ENCODE data around the gene PPM1N.

Gene PPM1N

GRCh38 chr19:45499196-45500180, 1.2 kb downstream of the PPM1N start:
- no peaks in the 10 kb centered on the region; the same call in 1 of the 2 replicates for H3F3A ChIP-seq (ENCODE audit: insufficient read depth, low read length)
- TF ChIP-seq EZH2 (optimal IDR thresholded peaks at IDR 0.05; ENCODE audit: low read depth, low read length) (no peak), EZH2phosphoT487 (IDR thresholded peaks at IDR 0.05; ENCODE audit: low read length) (no peak), CTCF (IDR thresholded peaks at IDR 0.05; ENCODE audit: low read length) (no peak)
- H4K20me1 ChIP-seq (ENCODE audit: insufficient read depth, low read length) = no peaks in the 10 kb centered on the region
- H3K36me3 ChIP-seq (replicated peaks; ENCODE audit: insufficient read depth, low read length) = no peaks in the 10 kb centered on the region
- H3K9me3 ChIP-seq (replicated peaks; ENCODE audit: insufficient read depth, low read length) = no peaks in the 10 kb centered on the region
- H3K4me3 ChIP-seq (ENCODE audit: low read length) = no peak overlapping the region
- H3K79me2 ChIP-seq (ENCODE audit: low read length) = no peaks in the 10 kb centered on the region
- H3K27ac ChIP-seq (ENCODE audit: low read length) = no peak overlapping the region
- H3K9ac ChIP-seq (ENCODE audit: low read length) = no peak overlapping the region
- H3K4me1 ChIP-seq (ENCODE audit: low read length) = peaks cover 4% of the 10 kb centered on the region; the same call in 1 of the 2 replicates
- no peak for DNase-seq
- no peak overlapping the region for H2AFZ ChIP-seq (ENCODE audit: low read length)
- no peaks in the 10 kb centered on the region for H3K9me2 ChIP-seq (replicated peaks; ENCODE audit: insufficient read depth, low read length)
- no peak overlapping the region for H3K4me2 ChIP-seq (ENCODE audit: low read depth, low read length)
- peaks cover 49% of the 10 kb centered on the region for H3K27me3 ChIP-seq (replicated peaks; ENCODE audit: insufficient read depth, low read length)

GRCh38 chr19:45500918-45501729, 2.9 kb downstream of the PPM1N start:
- no peak for DNase-seq
- no peaks in the 10 kb centered on the region for H3K9me3 ChIP-seq (replicated peaks; ENCODE audit: insufficient read depth, low read length)
- no peak overlapping the region for H3K4me3 ChIP-seq (ENCODE audit: low read length)
- no peak overlapping the region for H3K9ac ChIP-seq (ENCODE audit: low read length)
- peaks cover 4% of the 10 kb centered on the region; the same call in 1 of the 2 replicates for H3K4me1 ChIP-seq (ENCODE audit: low read length)
- H3K27me3 ChIP-seq (replicated peaks; ENCODE audit: insufficient read depth, low read length) = peaks cover 32% of the 10 kb centered on the region
- TF ChIP-seq EZH2phosphoT487 (IDR thresholded peaks at IDR 0.05; ENCODE audit: low read length) (no peak), EZH2 (optimal IDR thresholded peaks at IDR 0.05; ENCODE audit: low read depth, low read length) (no peak), CTCF (IDR thresholded peaks at IDR 0.05; ENCODE audit: low read length) (no peak)
- H3K27ac ChIP-seq (ENCODE audit: low read length) = no peak overlapping the region
- no peak overlapping the region for H3K4me2 ChIP-seq (ENCODE audit: low read depth, low read length)
- no peaks in the 10 kb centered on the region for H3K9me2 ChIP-seq (replicated peaks; ENCODE audit: insufficient read depth, low read length)
- H3K79me2 ChIP-seq (ENCODE audit: low read length) = no peaks in the 10 kb centered on the region
- H3F3A ChIP-seq (ENCODE audit: insufficient read depth, low read length) = no peaks in the 10 kb centered on the region; the same call in 1 of the 2 replicates
- H3K36me3 ChIP-seq (replicated peaks; ENCODE audit: insufficient read depth, low read length) = no peaks in the 10 kb centered on the region
- H2AFZ ChIP-seq (ENCODE audit: low read length) = no peak overlapping the region
- no peaks in the 10 kb centered on the region for H4K20me1 ChIP-seq (ENCODE audit: insufficient read depth, low read length)

DNA sequence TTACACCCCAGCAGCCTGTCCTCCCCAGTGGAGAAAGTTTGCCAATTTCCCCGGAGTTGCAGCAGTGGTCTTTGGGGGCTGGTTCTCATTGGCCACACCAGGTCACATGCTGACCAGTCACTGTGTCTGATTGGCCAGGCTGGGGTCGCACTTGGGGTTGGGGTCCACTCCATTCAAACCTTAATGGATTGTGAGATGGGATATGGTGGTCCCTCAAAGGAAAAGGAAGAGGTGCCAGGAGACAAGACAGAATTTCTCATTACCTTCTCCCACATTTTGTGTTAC, 3.4 kb downstream of the PPM1N start:
- no peak for DNase-seq
- Histone ChIP-seq H3K27me3 (replicated peaks; ENCODE audit: insufficient read depth, low read length) (peaks cover 27% of the 10 kb centered on the region), H3K9me2 (replicated peaks; ENCODE audit: insufficient read depth, low read length) (no peaks in the 10 kb centered on the region), H3K79me2 (ENCODE audit: low read length) (no peaks in the 10 kb centered on the region), H3K4me2 (ENCODE audit: low read depth, low read length) (no peak overlapping the region), H3K4me3 (ENCODE audit: low read length) (no peak overlapping the region), H3K9ac (ENCODE audit: low read length) (no peak overlapping the region), H3K27ac (ENCODE audit: low read length) (no peak overlapping the region), H4K20me1 (ENCODE audit: insufficient read depth, low read length) (no peaks in the 10 kb centered on the region), H3K36me3 (replicated peaks; ENCODE audit: insufficient read depth, low read length) (no peaks in the 10 kb centered on the region), H3K4me1 (ENCODE audit: low read length) (peaks cover 4% of the 10 kb centered on the region; the same call in 1 of the 2 replicates), H2AFZ (ENCODE audit: low read length) (no peak overlapping the region), H3K9me3 (replicated peaks; ENCODE audit: insufficient read depth, low read length) (no peaks in the 10 kb centered on the region), H3F3A (ENCODE audit: insufficient read depth, low read length) (no peaks in the 10 kb centered on the region; the same call in 1 of the 2 replicates)
- no peak for TF ChIP-seq EZH2phosphoT487 (IDR thresholded peaks at IDR 0.05; ENCODE audit: low read length)
- no peak for TF ChIP-seq CTCF (IDR thresholded peaks at IDR 0.05; ENCODE audit: low read length)
- TF ChIP-seq EZH2 (optimal IDR thresholded peaks at IDR 0.05; ENCODE audit: low read depth, low read length) = no peak
